ENCODE results near the gene NTN4.

Gene NTN4

GRCh38 chr12:95718006-95718431, 72.5 kb downstream of the NTN4 start:
- peaks cover 3% of the 10 kb centered on the region for H3K27me3 Mint-ChIP-seq (ENCODE audit: low read depth)
- no peaks in the 10 kb centered on the region for H3K9me3 Mint-ChIP-seq
- no peak overlapping the region for H3K27ac Mint-ChIP-seq
- H3K36me3 Mint-ChIP-seq (ENCODE audit: low read depth): no peaks in the 10 kb centered on the region
- no peaks in the 10 kb centered on the region for H3K4me1 Mint-ChIP-seq (ENCODE audit: low read depth)
- H3K4me3 Mint-ChIP-seq: no peak overlapping the region

- Mint-ChIP-seq H3K27ac (no peak overlapping the region), H3K4me3 (no peak overlapping the region), H3K27me3 (ENCODE audit: low read depth) (peaks cover 3% of the 10 kb centered on the region), H3K36me3 (ENCODE audit: low read depth) (no peaks in the 10 kb centered on the region), H3K9me3 (no peaks in the 10 kb centered on the region), H3K4me1 (ENCODE audit: low read depth) (no peaks in the 10 kb centered on the region)
Observed at GRCh38 chr12:95717316-95717928, 73.1 kb downstream of the NTN4 start.

GRCh38 chr12:95715177-95715576, 75.4 kb downstream of the NTN4 start:
- H3K4me1 Mint-ChIP-seq (ENCODE audit: low read depth): no peaks in the 10 kb centered on the region
- H3K36me3 Mint-ChIP-seq (ENCODE audit: low read depth): no peaks in the 10 kb centered on the region
- H3K4me3 Mint-ChIP-seq: no peak overlapping the region
- H3K9me3 Mint-ChIP-seq: no peaks in the 10 kb centered on the region
- no peak overlapping the region for H3K27ac Mint-ChIP-seq
- H3K27me3 Mint-ChIP-seq (ENCODE audit: low read depth): peaks cover 3% of the 10 kb centered on the region

- Mint-ChIP-seq H3K4me3 (no peak overlapping the region), H3K36me3 (ENCODE audit: low read depth) (no peaks in the 10 kb centered on the region), H3K27ac (no peak overlapping the region), H3K27me3 (ENCODE audit: low read depth) (peaks cover 9% of the 10 kb centered on the region), H3K9me3 (no peaks in the 10 kb centered on the region), H3K4me1 (ENCODE audit: low read depth) (no peaks in the 10 kb centered on the region)
Observed at GRCh38 chr12:95712269-95712668, 78.3 kb downstream of the NTN4 start.

GRCh38 chr12:95710386-95710785, 80.2 kb downstream of the NTN4 start:
- Mint-ChIP-seq H3K27me3 (ENCODE audit: low read depth) (peaks cover 9% of the 10 kb centered on the region), H3K27ac (no peak overlapping the region), H3K9me3 (no peaks in the 10 kb centered on the region), H3K36me3 (ENCODE audit: low read depth) (no peaks in the 10 kb centered on the region), H3K4me3 (no peak overlapping the region), H3K4me1 (ENCODE audit: low read depth) (no peaks in the 10 kb centered on the region)

GRCh38 chr12:95709152-95709551, 81.4 kb downstream of the NTN4 start:
- H3K27me3 Mint-ChIP-seq (ENCODE audit: low read depth): peaks cover 9% of the 10 kb centered on the region
- H3K9me3 Mint-ChIP-seq: no peaks in the 10 kb centered on the region
- H3K27ac Mint-ChIP-seq: no peak overlapping the region
- no peaks in the 10 kb centered on the region for H3K4me1 Mint-ChIP-seq (ENCODE audit: low read depth)
- no peak overlapping the region for H3K4me3 Mint-ChIP-seq
- no peaks in the 10 kb centered on the region for H3K36me3 Mint-ChIP-seq (ENCODE audit: low read depth)

GRCh38 chr12:95705143-95705542, 85.4 kb downstream of the NTN4 start:
- Mint-ChIP-seq H3K27ac (no peak overlapping the region), H3K27me3 (ENCODE audit: low read depth) (peaks cover 9% of the 10 kb centered on the region), H3K4me3 (no peak overlapping the region), H3K9me3 (no peaks in the 10 kb centered on the region), H3K36me3 (ENCODE audit: low read depth) (no peaks in the 10 kb centered on the region), H3K4me1 (ENCODE audit: low read depth) (no peaks in the 10 kb centered on the region)

- Mint-ChIP-seq H3K9me3 (no peaks in the 10 kb centered on the region), H3K4me3 (no peak overlapping the region), H3K4me1 (ENCODE audit: low read depth) (no peaks in the 10 kb centered on the region), H3K27me3 (ENCODE audit: low read depth) (peaks cover 16% of the 10 kb centered on the region), H3K27ac (no peak overlapping the region), H3K36me3 (ENCODE audit: low read depth) (no peaks in the 10 kb centered on the region)
Observed at GRCh38 chr12:95703986-95704385, 86.6 kb downstream of the NTN4 start.

- no peaks in the 10 kb centered on the region for H3K36me3 Mint-ChIP-seq (ENCODE audit: low read depth)
- no peaks in the 10 kb centered on the region for H3K4me1 Mint-ChIP-seq (ENCODE audit: low read depth)
- H3K27ac Mint-ChIP-seq: no peak overlapping the region
- no peak overlapping the region for H3K4me3 Mint-ChIP-seq
- H3K27me3 Mint-ChIP-seq (ENCODE audit: low read depth): peaks cover 6% of the 10 kb centered on the region
- no peaks in the 10 kb centered on the region for H3K9me3 Mint-ChIP-seq
Observed at GRCh38 chr12:95701722-95702418, 88.7 kb downstream of the NTN4 start.

GRCh38 chr12:95701275-95701674, 89.3 kb downstream of the NTN4 start:
- H3K9me3 Mint-ChIP-seq: no peaks in the 10 kb centered on the region
- no peak overlapping the region for H3K4me3 Mint-ChIP-seq
- no peaks in the 10 kb centered on the region for H3K36me3 Mint-ChIP-seq (ENCODE audit: low read depth)
- H3K4me1 Mint-ChIP-seq (ENCODE audit: low read depth): no peaks in the 10 kb centered on the region
- H3K27me3 Mint-ChIP-seq (ENCODE audit: low read depth): peaks cover 6% of the 10 kb centered on the region
- no peak overlapping the region for H3K27ac Mint-ChIP-seq

GRCh38 chr12:95700316-95700785, 90.2 kb downstream of the NTN4 start:
- no peak overlapping the region for H3K27ac Mint-ChIP-seq
- no peaks in the 10 kb centered on the region for H3K4me1 Mint-ChIP-seq (ENCODE audit: low read depth)
- no peaks in the 10 kb centered on the region for H3K9me3 Mint-ChIP-seq
- no peak overlapping the region for H3K4me3 Mint-ChIP-seq
- peaks cover 6% of the 10 kb centered on the region for H3K27me3 Mint-ChIP-seq (ENCODE audit: low read depth)
- no peaks in the 10 kb centered on the region for H3K36me3 Mint-ChIP-seq (ENCODE audit: low read depth)

- H3K4me3 Mint-ChIP-seq: no peak overlapping the region
- H3K36me3 Mint-ChIP-seq (ENCODE audit: low read depth): no peaks in the 10 kb centered on the region
- no peaks in the 10 kb centered on the region for H3K4me1 Mint-ChIP-seq (ENCODE audit: low read depth)
- H3K27me3 Mint-ChIP-seq (ENCODE audit: low read depth): peaks cover 6% of the 10 kb centered on the region
- H3K27ac Mint-ChIP-seq: no peak overlapping the region
- H3K9me3 Mint-ChIP-seq: no peaks in the 10 kb centered on the region
Observed at GRCh38 chr12:95699579-95699978, 91.0 kb downstream of the NTN4 start.

GRCh38 chr12:95694136-95694535, 96.4 kb downstream of the NTN4 start:
- H3K27me3 Mint-ChIP-seq (ENCODE audit: low read depth): peaks cover 2% of the 10 kb centered on the region
- no peaks in the 10 kb centered on the region for H3K9me3 Mint-ChIP-seq
- no peaks in the 10 kb centered on the region for H3K4me1 Mint-ChIP-seq (ENCODE audit: low read depth)
- no peak overlapping the region for H3K4me3 Mint-ChIP-seq
- H3K36me3 Mint-ChIP-seq (ENCODE audit: low read depth): no peaks in the 10 kb centered on the region
- H3K27ac Mint-ChIP-seq: no peak overlapping the region

GRCh38 chr12:95693689-95694088, 96.9 kb downstream of the NTN4 start:
- Mint-ChIP-seq H3K27ac (no peak overlapping the region), H3K4me1 (ENCODE audit: low read depth) (no peaks in the 10 kb centered on the region), H3K27me3 (ENCODE audit: low read depth) (no peaks in the 10 kb centered on the region), H3K4me3 (no peak overlapping the region), H3K36me3 (ENCODE audit: low read depth) (no peaks in the 10 kb centered on the region), H3K9me3 (no peaks in the 10 kb centered on the region)

- Mint-ChIP-seq H3K36me3 (ENCODE audit: low read depth) (no peaks in the 10 kb centered on the region), H3K4me3 (no peak overlapping the region), H3K4me1 (ENCODE audit: low read depth) (no peaks in the 10 kb centered on the region), H3K27ac (no peak overlapping the region), H3K9me3 (no peaks in the 10 kb centered on the region), H3K27me3 (ENCODE audit: low read depth) (no peaks in the 10 kb centered on the region)
Observed at GRCh38 chr12:95690861-95691635, 99.5 kb downstream of the NTN4 start.
